GM19238 (cell line): ENCODE measurements around the gene PYROXD2.
A peak's percentile ranks its signal among the peaks of the same experiment; 100 is the strongest.

Experiments used
- DNase-seq: peaks from one replicate; pipeline ENCODE4 v3.0.0; 2011; ENCODE audit warnings: low spot score; ENCODE audit not compliant: insufficient read length

PYROXD2 gene

GRCh38 chr10:98416606-98417388, 1.8 kb upstream of the PYROXD2 start:
- no peak for DNase-seq

DNA sequence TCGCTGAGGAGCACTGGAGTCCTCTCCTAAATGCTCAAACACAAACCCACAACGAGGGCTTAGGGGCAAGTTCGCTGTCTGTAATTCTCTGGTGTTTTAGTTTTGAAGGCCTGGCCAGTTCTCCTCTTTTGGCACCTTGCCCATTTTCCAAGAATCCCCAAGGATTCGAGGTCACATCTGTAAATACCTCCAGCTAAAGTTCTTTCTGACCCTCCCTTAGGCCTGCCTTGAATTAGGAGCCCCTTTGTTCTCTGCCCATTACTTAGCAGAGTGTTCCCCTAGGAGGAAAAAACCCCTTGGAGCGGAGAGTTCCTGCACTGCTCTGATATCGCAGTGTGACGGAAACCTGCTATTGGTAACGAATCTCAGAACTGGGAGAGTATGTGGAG, 743 bp upstream of the PYROXD2 start:
- no peak for DNase-seq

- DNase-seq = no peak
Measured at GRCh38 chr10:98414578-98414931, 427 bp downstream of the PYROXD2 start.

- no peak for DNase-seq
Measured at GRCh38 chr10:98411768-98412167, 3.2 kb downstream of the PYROXD2 start.

- DNase-seq = no peak
Measured at GRCh38 chr10:98411166-98411565, 3.8 kb downstream of the PYROXD2 start.

GRCh38 chr10:98410759-98411158, 4.2 kb downstream of the PYROXD2 start:
- no peak for DNase-seq

GRCh38 chr10:98410135-98410743, 4.7 kb downstream of the PYROXD2 start:
- no peak for DNase-seq

DNA sequence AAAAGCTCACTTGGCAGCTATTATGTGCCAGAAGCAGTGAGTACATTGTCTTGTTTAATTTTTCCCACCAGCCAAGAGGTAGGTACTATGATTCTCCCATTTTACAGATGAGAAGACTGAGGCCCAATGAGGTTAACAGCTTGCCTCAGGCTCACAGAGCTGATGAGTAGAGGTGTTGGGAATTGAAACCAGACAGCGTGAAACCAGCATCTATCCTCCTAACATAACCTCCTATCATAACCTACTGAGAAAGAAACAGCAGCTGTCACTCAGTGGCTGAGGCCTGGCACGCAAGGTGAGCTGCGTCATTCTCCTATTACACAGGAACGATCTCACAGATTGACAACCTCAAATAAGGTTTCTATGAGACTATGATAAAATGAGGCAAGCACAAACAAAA, 6.2 kb downstream of the PYROXD2 start:
- no peak for DNase-seq

- no peak for DNase-seq
Measured at GRCh38 chr10:98407744-98408241, 7.2 kb downstream of the PYROXD2 start.

DNA sequence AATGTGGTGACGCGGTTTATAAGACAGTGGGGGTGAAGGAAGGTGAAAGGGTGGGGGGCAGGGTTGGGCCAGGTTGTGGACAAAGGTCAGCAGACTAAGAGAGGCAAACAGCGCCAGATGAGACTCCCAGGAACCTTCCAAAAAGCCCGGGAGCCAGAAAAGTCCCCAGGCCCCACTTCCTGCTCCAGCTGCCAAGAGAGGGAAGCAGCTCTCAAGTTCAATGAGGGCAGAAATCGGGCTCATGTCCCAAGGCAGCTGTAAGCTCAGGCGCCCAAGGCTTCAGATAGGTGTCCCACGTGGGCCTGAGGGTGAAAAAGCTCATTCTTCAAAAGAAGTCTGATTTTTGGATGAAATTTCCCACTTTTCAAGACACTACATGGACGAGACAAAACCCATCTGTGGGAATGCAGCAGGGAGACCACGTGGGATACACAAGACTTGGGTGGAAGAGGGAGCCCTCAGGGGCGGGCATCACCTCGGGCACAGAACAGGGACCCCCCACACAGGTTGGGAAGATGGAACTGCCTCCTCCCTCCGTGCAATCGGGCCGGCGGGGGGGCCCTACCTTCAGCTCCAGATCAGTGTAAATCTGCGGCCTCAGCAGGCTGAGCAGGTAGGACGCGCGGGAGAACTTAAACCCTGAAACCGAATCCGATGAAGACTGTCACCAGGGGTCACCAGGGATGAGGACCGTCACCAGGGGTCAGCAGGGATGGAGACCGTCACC, 7.8 kb downstream of the PYROXD2 start:
- no peak for DNase-seq

DNA sequence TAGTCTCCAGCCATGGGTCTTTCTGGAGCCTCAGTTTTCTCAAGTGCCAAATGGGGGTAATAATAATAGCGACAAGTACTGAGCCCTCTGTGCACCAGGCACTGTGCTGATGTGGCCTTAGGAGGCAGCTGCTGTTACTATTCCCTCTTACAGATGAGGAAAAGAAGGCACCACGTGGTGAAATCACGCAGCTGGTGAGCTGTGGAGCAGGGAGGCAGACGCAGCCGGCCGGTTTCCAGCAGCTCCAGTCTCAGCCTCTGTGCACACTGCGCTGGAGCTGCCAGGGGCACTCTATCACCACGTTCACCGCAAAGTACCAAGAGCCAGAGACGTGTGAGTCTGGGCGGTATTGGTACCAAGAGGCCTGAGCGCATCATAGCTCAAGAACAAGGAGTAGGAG, 9.6 kb downstream of the PYROXD2 start:
- DNase-seq = no peak

DNA sequence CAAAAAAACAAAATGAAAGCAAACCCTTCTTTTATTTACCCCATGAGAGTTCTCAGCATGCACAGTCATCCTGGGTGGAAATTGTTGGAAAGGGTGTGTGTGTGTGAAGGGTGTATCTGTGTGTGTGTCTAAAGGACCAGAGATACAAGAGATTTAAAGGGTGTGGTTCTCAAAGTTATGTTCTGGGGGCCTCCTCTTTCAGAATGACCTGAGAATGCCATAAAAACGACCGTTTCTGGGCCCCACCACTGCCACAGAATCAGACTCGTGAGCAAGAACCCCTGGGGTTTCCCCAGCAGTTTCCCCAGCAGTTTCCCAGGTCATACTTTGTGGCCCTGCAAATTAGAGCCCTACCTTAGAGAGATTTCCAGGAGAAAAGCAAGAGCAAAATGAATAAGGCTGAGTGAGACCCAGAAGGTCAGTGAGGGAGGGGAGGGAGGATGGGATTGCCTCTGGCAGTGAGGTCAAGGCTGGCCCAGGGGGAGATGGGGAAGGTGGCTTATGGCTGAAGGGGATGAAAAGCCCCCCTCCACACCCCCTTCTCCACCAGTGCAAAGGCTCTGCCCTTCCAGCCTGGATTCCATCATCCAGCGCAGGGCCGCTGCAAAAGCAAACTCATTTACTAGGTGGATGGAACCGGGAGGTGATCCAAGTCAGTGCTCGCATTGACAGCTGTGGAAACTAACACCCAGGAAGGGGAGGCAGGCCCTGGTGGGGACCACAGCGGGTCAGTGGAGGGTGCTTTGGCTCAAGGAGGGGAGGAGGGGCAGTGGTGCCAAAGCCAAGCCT, 10.2 kb downstream of the PYROXD2 start:
- peak; percentile 41 for DNase-seq

DNA sequence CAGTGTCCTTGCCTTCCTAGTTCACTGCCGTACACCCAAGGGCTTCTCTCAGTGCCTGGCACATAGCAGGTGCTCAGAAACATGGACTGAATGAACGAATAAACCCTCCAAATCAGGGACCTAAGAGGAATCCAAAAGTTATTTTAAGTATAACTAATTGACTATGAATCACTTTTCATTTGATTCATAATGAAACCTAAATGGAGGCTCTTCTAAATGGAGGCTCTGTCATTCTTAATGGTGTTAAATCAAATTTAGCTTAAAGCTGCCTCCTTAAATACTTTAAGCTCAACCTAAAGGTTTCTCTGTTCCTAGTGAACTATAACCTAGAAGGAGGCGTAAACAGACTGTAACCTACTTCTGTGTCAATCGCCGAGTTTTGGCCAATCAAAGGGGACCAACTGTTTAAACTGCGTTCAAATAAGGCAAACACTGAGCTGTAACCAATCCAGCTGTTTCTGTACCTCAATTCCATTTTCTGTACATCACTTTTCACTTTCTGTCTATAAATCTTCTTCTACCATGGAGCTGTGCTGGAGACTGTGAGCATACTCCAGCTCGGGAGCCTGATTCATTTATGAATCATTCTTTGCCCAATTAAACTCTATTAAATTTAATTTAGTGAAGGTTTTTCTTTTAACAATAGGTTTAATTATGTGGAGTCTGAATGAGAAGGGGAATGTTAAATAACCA, 11.0 kb downstream of the PYROXD2 start:
- no peak for DNase-seq

- no peak for DNase-seq
Measured at GRCh38 chr10:98402931-98403718, 11.9 kb downstream of the PYROXD2 start.

GRCh38 chr10:98402478-98402877, 12.5 kb downstream of the PYROXD2 start:
- DNase-seq = no peak

DNA sequence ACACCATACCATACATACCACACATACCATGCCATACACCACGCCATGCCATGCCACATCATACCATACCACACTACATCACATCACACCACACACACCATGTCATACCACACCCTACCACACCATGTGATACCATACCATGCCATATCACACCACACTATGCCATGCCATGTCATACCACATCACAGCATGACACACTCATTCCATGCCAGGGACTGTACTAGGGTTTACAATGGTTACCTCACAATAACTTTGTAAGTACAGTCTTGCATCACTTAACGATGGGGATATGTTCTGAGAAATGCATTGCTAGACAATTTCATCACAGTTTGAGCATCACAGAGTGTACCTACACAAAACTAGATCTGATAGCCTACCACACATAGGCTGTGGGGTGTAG, 14.5 kb downstream of the PYROXD2 start:
- no peak for DNase-seq

DNA sequence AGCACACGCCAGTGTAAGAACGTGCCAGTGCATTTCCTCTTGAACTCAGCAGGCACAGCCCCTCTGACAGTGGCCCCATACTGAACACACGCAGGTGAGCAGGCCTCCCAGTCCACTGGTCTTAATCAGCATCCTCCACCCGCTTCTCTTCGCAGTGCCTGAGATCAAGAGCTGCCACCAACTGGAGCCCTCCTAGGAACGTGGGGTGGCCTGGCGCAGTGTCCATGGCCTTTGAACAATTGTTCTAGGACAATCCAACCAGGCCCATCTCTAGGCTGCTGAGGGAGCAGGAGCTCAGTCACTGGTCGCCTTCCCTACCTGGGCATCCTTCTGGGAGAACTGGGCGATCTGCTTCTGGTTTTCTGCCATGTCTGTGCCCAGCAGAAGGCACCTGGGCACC, 15.2 kb downstream of the PYROXD2 start:
- DNase-seq = no peak

- no peak for DNase-seq
Measured at GRCh38 chr10:98397089-98397600, 17.8 kb downstream of the PYROXD2 start.

DNA sequence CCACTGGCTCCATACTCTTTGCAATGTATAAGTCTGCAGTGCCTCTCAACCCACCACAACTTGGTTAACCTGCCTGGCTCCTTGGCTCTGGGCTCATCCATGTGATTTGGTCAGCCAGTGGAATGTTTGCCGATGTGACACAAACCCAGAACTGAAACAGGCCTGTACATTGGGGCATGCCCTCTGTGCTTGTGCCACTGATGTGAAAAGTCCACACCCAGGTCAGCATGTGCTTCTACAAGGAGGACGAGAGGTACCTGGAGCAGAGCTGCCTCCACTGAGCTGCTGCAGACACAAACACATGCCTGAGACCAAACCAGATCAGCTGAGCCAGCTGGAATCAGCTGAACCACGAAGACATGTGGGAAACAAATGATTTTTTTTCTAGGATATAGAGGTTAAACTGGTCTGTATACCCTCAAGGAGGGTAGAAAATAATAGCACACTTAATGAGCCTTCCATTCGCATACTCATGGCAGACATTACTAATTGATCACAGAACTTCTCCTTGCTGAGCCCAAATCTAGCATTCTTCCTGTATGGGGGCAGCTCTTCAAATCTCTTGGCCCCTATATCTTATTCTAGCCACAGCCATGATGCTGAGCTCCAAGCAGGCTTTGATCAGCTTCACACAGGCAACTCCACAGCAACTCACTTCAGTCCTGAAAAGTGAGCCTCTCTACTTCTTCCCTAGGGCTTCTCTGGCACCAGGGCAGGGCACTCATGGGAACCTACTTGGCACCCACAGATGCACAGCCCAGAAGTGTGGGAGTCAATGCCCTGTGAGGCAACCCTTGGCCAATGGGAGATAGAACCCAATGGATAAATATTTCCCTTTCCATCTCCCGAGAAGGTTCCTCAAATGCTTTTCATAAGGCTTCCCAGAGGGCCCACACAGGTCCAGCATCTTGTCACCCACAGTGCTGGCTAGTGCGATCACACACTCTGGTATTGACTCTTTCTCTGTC, 18.6 kb downstream of the PYROXD2 start:
- DNase-seq = no peak
